ENCODE results near the gene PCDH10.

DNA sequence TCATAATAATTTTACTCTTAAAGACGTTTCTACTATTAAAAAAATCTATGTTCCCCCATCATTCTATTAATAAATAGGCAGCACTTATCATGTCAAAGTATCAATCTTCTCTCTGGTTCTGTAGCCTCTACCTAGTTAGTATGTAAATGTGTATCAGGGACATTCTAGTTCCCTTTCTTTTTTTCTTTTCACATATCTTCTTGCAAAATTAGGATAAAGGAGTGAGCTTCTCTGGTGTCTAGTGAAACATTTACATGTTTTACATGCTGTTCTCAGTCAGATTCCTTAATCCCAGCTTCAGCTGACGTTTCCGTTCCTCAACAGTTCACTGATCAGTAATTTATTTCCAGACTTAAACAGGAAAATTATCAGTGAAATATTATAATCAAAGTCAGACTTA lies 11.8 kb downstream of the PCDH10 start:
- TF ChIP-seq, protein P1, sequence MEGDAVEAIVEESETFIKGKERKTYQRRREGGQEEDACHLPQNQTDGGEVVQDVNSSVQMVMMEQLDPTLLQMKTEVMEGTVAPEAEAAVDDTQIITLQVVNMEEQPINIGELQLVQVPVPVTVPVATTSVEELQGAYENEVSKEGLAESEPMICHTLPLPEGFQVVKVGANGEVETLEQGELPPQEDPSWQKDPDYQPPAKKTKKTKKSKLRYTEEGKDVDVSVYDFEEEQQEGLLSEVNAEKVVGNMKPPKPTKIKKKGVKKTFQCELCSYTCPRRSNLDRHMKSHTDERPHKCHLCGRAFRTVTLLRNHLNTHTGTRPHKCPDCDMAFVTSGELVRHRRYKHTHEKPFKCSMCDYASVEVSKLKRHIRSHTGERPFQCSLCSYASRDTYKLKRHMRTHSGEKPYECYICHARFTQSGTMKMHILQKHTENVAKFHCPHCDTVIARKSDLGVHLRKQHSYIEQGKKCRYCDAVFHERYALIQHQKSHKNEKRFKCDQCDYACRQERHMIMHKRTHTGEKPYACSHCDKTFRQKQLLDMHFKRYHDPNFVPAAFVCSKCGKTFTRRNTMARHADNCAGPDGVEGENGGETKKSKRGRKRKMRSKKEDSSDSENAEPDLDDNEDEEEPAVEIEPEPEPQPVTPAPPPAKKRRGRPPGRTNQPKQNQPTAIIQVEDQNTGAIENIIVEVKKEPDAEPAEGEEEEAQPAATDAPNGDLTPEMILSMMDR (IDR thresholded peaks at IDR 0.05; ENCODE audit: insufficient read depth, low read length, poor library complexity, severe bottlenecking): no peak
- no peak for TF ChIP-seq EZH2phosphoT487 (conservative IDR thresholded peaks at IDR 0.05; ENCODE audit: low read length)

Measured in SU-DHL-6 (cell line).